Mesenchymal stem cell (in vitro differentiated cells and primary cell): Measurements from ENCODE around the gene ASB18.

Experiments
- DNase-seq: peaks from one replicate; pipeline ENCODE4 v3.0.0-alpha.2; 2013
- H2AFZ ChIP-seq: one replicate; pipeline ENCODE4 v1.6.1; 2013; ENCODE audit warnings: low read depth, mild to moderate bottlenecking, control low read depth, inconsistent platforms, low read length, moderate library complexity
- H2AK5ac ChIP-seq: 2 replicates; pipeline ENCODE4 v1.6.1; 2013; ENCODE audit warnings: low read length, moderate library complexity, mild to moderate bottlenecking, inconsistent platforms; ENCODE audit not compliant: severe bottlenecking
- H2BK120ac ChIP-seq: one replicate; pipeline ENCODE4 v1.6.1; 2013; ENCODE audit warnings: low read depth, mild to moderate bottlenecking, inconsistent platforms, low read length, moderate library complexity
- H2BK12ac ChIP-seq, 2 experiments: one replicate each; pipeline ENCODE4 v1.6.1; 2013; ENCODE audit warnings: inconsistent platforms in 2 of 2, low read length in 2 of 2, mild to moderate bottlenecking in 2 of 2, moderate library complexity in 2 of 2, control low read depth in 1 of 2
- H2BK15ac ChIP-seq: one replicate; pipeline ENCODE4 v1.6.1; 2013; ENCODE audit warnings: mild to moderate bottlenecking, low read depth, inconsistent platforms; ENCODE audit not compliant: poor library complexity, severe bottlenecking
- H2BK5ac ChIP-seq: 2 replicates; pipeline ENCODE4 v1.6.1; 2013; ENCODE audit warnings: low read depth, mild to moderate bottlenecking, low read length, control low read depth, inconsistent platforms; ENCODE audit not compliant: poor library complexity, severe bottlenecking
- H3K14ac ChIP-seq, 2 experiments: one replicate each; pipeline ENCODE4 v1.6.1; 2013; ENCODE audit warnings: inconsistent platforms in 2 of 2, low read length in 2 of 2, control low read depth in 1 of 2, mild to moderate bottlenecking in 1 of 2, moderate library complexity in 1 of 2
- H3K18ac ChIP-seq, 2 experiments: one replicate each; pipeline ENCODE4 v1.6.1; 2013; ENCODE audit warnings: inconsistent platforms in 2 of 2, low read length in 2 of 2, control low read depth in 1 of 2, low read depth in 1 of 2, mild to moderate bottlenecking in 1 of 2
- H3K23ac ChIP-seq, 2 experiments: one replicate each; pipeline ENCODE4 v1.6.1; 2013; ENCODE audit warnings: inconsistent platforms in 2 of 2, low read length in 2 of 2, mild to moderate bottlenecking in 2 of 2, moderate library complexity in 2 of 2, control low read depth in 1 of 2
- H3K27ac ChIP-seq: 2 replicates; pipeline ENCODE4 v1.5.1; 2013; ENCODE audit warnings: mild to moderate bottlenecking, moderate library complexity, low read length, control low read depth, inconsistent platforms; ENCODE audit not compliant: poor library complexity, severe bottlenecking
- H3K27me3 ChIP-seq, 2 experiments: 2 replicates each; pipeline versions ENCODE4 v1.6.1 to v1.7.0; 2013; ENCODE audit warnings: low read length in 2 of 2, mild to moderate bottlenecking in 2 of 2, moderate library complexity in 2 of 2, control low read depth in 1 of 2, inconsistent platforms in 1 of 2; ENCODE audit not compliant: control insufficient read depth in 1 of 2, insufficient read depth in 1 of 2
- H3K36me3 ChIP-seq, 2 experiments: 2 replicates each; pipeline versions ENCODE4 v1.6.1 to v1.7.0; 2013; ENCODE audit warnings: low read length in 2 of 2, control low read depth in 1 of 2, inconsistent platforms in 1 of 2, low read depth in 1 of 2, mild to moderate bottlenecking in 1 of 2; ENCODE audit not compliant: insufficient read depth in 2 of 2, control insufficient read depth in 1 of 2
- H3K4ac ChIP-seq, 2 experiments: one replicate each; pipeline ENCODE4 v1.6.1; 2013; ENCODE audit warnings: inconsistent platforms in 2 of 2, low read length in 2 of 2, mild to moderate bottlenecking in 2 of 2, moderate library complexity in 2 of 2, control low read depth in 1 of 2, low read depth in 1 of 2
- H3K4me1 ChIP-seq: 2 replicates; pipeline ENCODE4 v1.6.1; 2013; ENCODE audit warnings: low read depth, low read length, control low read depth; ENCODE audit not compliant: control insufficient read depth, insufficient read depth
- H3K4me2 ChIP-seq: 2 replicates; pipeline ENCODE4 v1.6.1; 2013; ENCODE audit warnings: low read length, mild to moderate bottlenecking, inconsistent platforms; ENCODE audit not compliant: poor library complexity, severe bottlenecking
- H3K4me3 ChIP-seq, 2 experiments: 2 replicates each; pipeline versions ENCODE4 v1.5.1 to v1.7.0; 2013; ENCODE audit warnings: low read length in 2 of 2, mild to moderate bottlenecking in 2 of 2, control low read depth in 1 of 2, low read depth in 1 of 2; ENCODE audit not compliant: insufficient read depth in 1 of 2
- H3K79me1 ChIP-seq: replicated peaks from 2 replicates; pipeline ENCODE4 v1.6.1; 2013; ENCODE audit warnings: mild to moderate bottlenecking, control low read depth, low read length, inconsistent platforms; ENCODE audit not compliant: poor library complexity, severe bottlenecking
- H3K9ac ChIP-seq: 2 replicates; pipeline ENCODE4 v1.7.0; 2013; ENCODE audit warnings: mild to moderate bottlenecking, low read length, moderate library complexity
- H3K9me3 ChIP-seq: 2 replicates; pipeline ENCODE4 v1.7.0; 2013; ENCODE audit warnings: mild to moderate bottlenecking, low read length; ENCODE audit not compliant: control insufficient read depth
- H4K8ac ChIP-seq: one replicate; pipeline ENCODE4 v1.6.1; 2013; ENCODE audit warnings: inconsistent platforms, mild to moderate bottlenecking, low read length, moderate library complexity
- H4K91ac ChIP-seq: one replicate; pipeline ENCODE4 v1.6.1; 2013; ENCODE audit warnings: mild to moderate bottlenecking, low read length, inconsistent platforms
- WGBS: methylation state at CpG from one replicate; pipeline ENCODE4 v1.1.7; 2013; ENCODE audit warnings: mixed read lengths; 5-methylcytosine and 5-hydroxymethylcytosine counted together

The ASB18 gene

GRCh38 chr2:236178890-236179235 is 85.3 kb downstream of the ASB18 start:
- H3K27me3 ChIP-seq: peaks cover 7 to 61% of the 10 kb centered on the region in 2 experiments
- H3K4me3 ChIP-seq: peak overlapping the region in 1 of 2 experiments; percentile 73
- H2BK12ac ChIP-seq: no peak overlapping the region
- peak overlapping the region; percentile 58 for H3K9ac ChIP-seq
- no peak overlapping the region for H2BK120ac ChIP-seq
- no peak overlapping the region for H3K4ac ChIP-seq
- peak overlapping the region; percentile 53 for H3K27ac ChIP-seq
- H3K36me3 ChIP-seq: no peaks in the 10 kb centered on the region
- no peaks in the 10 kb centered on the region for H3K9me3 ChIP-seq
- no peak overlapping the region for H4K91ac ChIP-seq
- peaks cover 20% of the 10 kb centered on the region for H3K4me1 ChIP-seq
- no peak overlapping the region for H3K18ac ChIP-seq
- no peak overlapping the region for H2BK15ac ChIP-seq
- H2BK5ac ChIP-seq: no peak overlapping the region
- no peak overlapping the region for H3K14ac ChIP-seq
- no peak overlapping the region for H3K23ac ChIP-seq
- DNase-seq: peak; percentile 27
- H2AFZ ChIP-seq: no peak overlapping the region
- no peak overlapping the region for H4K8ac ChIP-seq
- WGBS: 7% methylated on average over 9 of the region's 15 CpGs
- no peak overlapping the region for H2AK5ac ChIP-seq
- H3K79me1 ChIP-seq: no peaks in the 10 kb centered on the region
- H3K4me2 ChIP-seq: peak overlapping the region; percentile 76

DNA sequence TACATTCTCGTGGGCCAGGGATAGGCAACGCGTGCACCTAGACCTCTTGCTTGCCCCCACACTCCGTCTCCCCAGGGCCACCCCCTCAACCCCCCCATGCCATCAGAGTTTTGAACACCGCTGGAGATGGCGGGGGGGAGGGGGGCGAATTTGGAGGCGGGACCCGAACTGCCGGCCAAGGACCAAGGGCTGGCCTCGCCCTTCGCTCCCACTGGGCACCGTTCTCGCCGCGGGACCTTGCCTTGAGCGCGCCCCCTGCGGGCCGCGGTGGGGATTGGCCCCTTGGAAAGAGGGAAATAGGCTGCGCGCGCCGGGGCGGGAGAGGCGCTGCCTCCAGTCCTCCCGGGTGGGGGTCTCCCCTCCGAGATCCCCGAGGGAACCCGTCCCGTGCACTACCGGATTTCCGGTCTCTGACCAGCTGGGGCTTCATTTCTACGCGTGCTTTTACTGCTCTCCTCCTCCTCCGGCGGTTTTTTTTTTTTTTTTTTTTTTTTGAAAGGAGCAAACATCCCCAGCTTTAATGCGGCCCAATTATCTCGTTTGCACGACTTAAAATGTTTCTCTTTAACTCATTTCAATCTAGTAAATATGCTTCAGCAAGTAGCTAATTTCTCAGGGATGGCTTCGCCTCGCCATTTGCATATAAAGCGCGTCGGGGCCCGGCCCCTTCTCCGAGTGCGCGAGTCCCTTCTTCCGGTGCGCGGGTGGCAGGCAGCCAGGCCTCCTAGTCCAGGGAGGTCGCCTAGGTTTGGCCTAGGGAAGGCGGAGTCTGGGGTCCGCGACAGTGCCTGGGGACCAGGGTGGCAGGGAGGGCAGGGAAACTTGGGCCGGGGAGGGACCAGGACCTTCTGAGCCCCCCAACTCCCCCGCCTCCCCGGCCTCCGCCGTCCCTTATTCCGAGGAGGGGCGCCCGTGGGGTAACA is 86.0 kb downstream of the ASB18 start:
- Histone ChIP-seq H3K9ac (peak overlapping the region; percentile 58), H2BK5ac (no peak overlapping the region), H3K36me3 (no peaks in the 10 kb centered on the region), H3K9me3 (no peaks in the 10 kb centered on the region), H3K27ac (peak overlapping the region; percentile 53), H2BK15ac (no peak overlapping the region), H4K91ac (no peak overlapping the region), H3K4me2 (peak overlapping the region; percentile 76), H3K4me1 (peaks cover 20% of the 10 kb centered on the region), H2AFZ (no peak overlapping the region), H3K4ac (no peak overlapping the region), H3K14ac (no peak overlapping the region), H4K8ac (peak overlapping the region; percentile 36), H2BK120ac (no peak overlapping the region), H3K27me3 (peaks cover 14 to 61% of the 10 kb centered on the region in 2 experiments), H3K23ac (peak overlapping the region in 1 of 2 experiments; percentile 89), H3K4me3 (peak overlapping the region; percentile 50 to 73), H2AK5ac (no peak overlapping the region), H2BK12ac (no peak overlapping the region), H3K79me1 (no peaks in the 10 kb centered on the region), H3K18ac (no peak overlapping the region)
- peak; percentile 55 for DNase-seq
- 1% methylated on average over 49 of the region's 65 CpGs for WGBS

- Histone ChIP-seq H2BK15ac (no peak overlapping the region), H3K4me3 (peak overlapping the region in 1 of 2 experiments; percentile 73), H3K4me2 (no peak overlapping the region), H4K8ac (no peak overlapping the region), H3K23ac (no peak overlapping the region), H2BK120ac (no peak overlapping the region), H3K27ac (no peak overlapping the region), H2BK12ac (no peak overlapping the region), H3K27me3 (peaks cover 20 to 65% of the 10 kb centered on the region in 2 experiments), H4K91ac (no peak overlapping the region), H3K18ac (no peak overlapping the region), H2AFZ (no peak overlapping the region), H2AK5ac (no peak overlapping the region), H2BK5ac (no peak overlapping the region), H3K14ac (no peak overlapping the region), H3K9ac (no peak overlapping the region), H3K36me3 (no peaks in the 10 kb centered on the region), H3K9me3 (no peaks in the 10 kb centered on the region), H3K4ac (no peak overlapping the region), H3K4me1 (peaks cover 23% of the 10 kb centered on the region), H3K79me1 (no peaks in the 10 kb centered on the region)
- peak; percentile 29 for DNase-seq
- whole genome bisulfite sequencing: 33% methylated on average over 15 of the region's 20 CpGs
Observed at GRCh38 chr2:236177604-236177966, 86.6 kb downstream of the ASB18 start.

GRCh38 chr2:236176951-236177350 is 87.3 kb downstream of the ASB18 start:
- no peak overlapping the region for H3K14ac ChIP-seq
- 83% methylated on average over 15 of the region's 21 CpGs for WGBS
- no peaks in the 10 kb centered on the region for H3K79me1 ChIP-seq

More at GRCh38 chr2:236176951-236177350, 87.3 kb downstream of the ASB18 start:
- no peak overlapping the region for H3K4ac ChIP-seq
- H3K4me3 ChIP-seq: no peak overlapping the region
- H4K91ac ChIP-seq: no peak overlapping the region
- peaks cover 25% of the 10 kb centered on the region for H3K4me1 ChIP-seq
- H3K23ac ChIP-seq: no peak overlapping the region
- H3K36me3 ChIP-seq: no peaks in the 10 kb centered on the region
- no peak overlapping the region for H3K27ac ChIP-seq
- no peak overlapping the region for H2BK12ac ChIP-seq
- no peak for DNase-seq
- H3K18ac ChIP-seq: no peak overlapping the region
- H2AFZ ChIP-seq: no peak overlapping the region
- no peak overlapping the region for H2BK120ac ChIP-seq
- H3K9me3 ChIP-seq: no peaks in the 10 kb centered on the region
- H2BK15ac ChIP-seq: no peak overlapping the region
- H3K4me2 ChIP-seq: no peak overlapping the region
- peaks cover 26 to 72% of the 10 kb centered on the region in 2 experiments for H3K27me3 ChIP-seq
- H3K9ac ChIP-seq: no peak overlapping the region
- H2BK5ac ChIP-seq: no peak overlapping the region
- H2AK5ac ChIP-seq: no peak overlapping the region
- no peak overlapping the region for H4K8ac ChIP-seq
